Inflammatory macrophage treated with lipopolysaccharide for 4 hours (primary cell): ENCODE results near the gene RFLNA.

Experiments used
- DNase-seq: peaks from one replicate; pipeline ENCODE4 v3.0.0-alpha.2; 2020

Gene RFLNA, protein sequence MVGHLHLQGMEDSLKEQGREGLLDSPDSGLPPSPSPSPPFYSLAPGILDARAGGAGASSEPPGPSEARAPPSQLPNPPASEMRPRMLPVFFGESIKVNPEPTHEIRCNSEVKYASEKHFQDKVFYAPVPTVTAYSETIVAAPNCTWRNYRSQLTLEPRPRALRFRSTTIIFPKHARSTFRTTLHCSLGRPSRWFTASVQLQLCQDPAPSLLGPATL

GRCh38 chr12:124294780-124295341 is at the start of gene RFLNA:
TSS of gene RFLNA (plus strand) at chr12:124295093. CDS start at chr12:124295430, 337 bp downstream.
- no peak for DNase-seq

- DNase-seq = no peak
Observed at GRCh38 chr12:124247331-124247730, 47.6 kb upstream of the RFLNA start.

GRCh38 chr12:124248941-124249825 is 45.7 kb upstream of the RFLNA start:
- peak; percentile 11 for DNase-seq

DNA sequence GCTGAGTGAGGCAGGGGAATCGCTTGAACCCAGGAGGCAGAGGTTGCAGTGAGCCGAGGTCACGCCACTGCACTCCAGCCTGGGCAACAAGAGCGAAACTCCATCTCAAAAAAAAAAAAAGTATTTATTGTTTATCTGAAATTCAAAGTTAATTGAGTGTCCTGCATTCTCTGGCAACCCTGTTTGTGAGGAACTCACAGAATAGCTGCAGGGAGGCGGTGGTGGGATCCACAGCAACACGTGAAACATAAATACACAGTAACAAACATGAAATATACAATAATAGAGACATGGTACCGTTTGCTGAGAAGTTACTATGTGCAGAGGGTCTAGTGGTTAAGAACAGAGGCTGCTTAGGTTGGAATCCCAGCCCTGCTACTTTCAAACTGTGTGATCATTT is 43.7 kb upstream of the RFLNA start:
- DNase-seq = no peak

DNA sequence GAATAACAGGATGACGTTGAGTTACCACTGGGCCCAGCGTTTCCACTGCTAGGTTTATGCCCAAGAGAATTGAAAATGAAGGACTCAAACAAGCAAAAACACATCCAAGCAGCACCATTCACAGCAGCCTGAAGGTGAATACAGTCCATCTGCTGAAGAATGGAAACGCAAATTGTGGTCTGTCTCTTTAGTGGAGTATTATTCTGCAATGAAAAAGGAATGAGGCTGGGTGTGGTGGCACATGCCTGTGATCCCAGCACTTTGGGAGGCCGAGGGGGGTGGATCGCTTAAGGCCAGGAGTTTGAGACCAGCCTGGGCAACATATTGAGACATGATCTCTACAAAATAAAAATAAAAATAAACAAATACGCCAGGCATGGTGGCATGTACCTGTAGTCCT is 41.9 kb upstream of the RFLNA start:
- DNase-seq = no peak

- no peak for DNase-seq
Observed at GRCh38 chr12:124254126-124254525, 40.8 kb upstream of the RFLNA start.

DNA sequence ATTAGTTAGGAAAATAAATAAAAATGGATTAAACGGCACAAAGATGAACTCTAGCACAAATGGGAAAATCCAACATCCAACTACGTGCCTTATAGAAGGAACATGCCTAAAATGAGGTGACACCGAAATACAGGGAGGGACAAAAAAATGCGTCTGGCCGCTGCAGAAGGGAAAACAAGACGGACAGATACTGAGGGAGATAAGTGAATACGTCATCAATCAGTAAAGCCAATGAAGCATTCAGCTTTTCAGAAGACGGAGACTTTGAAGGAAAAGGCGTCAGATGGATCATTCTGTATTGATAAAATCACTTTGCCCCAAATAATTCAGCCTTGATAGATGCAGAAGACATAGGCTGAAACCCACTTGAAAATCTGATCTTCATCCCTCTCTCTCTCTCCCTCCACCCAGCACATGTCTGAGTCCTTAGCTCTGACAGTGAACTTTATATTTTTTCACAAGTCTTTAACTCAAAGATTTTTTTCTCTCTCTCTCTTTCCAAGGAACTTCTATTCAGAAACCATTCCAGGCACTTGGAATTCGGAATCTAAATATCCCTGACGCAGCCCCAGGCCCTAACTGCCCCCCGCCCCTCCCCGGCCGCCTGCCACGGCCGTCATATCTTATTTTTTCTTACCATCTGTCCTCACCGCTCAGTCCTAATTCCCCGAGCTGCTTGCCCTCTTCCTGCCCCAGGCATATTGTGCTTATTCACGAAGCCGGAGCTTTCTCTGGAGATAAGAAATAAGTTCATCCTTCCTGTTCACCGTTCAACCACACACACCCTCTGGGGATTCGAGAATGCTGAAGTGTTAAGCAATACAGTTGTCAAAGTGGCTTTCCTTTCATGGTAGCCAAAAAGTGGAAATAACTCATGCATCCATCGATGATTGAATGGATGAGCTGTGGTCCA is 35.5 kb upstream of the RFLNA start:
- no peak for DNase-seq

DNA sequence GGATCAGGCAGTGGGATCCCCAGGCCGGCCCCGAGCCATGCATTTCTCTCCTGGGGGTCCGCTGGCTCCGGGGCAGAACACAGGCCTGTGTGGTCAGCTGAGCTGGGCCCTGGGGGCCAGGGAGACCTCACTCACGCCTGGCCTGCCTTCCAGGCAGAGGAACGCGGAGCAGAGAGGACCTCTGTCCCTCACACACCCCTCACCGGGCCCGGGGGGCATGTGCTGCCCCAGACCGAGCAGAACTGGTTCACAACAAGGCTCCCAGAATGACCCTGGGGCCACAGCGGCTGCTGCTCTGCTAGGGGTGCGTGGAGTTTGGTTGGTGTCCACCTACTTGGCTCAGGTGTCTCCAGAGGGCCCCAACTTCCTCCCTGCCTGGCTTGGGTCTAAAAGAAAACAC is 33.0 kb upstream of the RFLNA start:
- no peak for DNase-seq

DNA sequence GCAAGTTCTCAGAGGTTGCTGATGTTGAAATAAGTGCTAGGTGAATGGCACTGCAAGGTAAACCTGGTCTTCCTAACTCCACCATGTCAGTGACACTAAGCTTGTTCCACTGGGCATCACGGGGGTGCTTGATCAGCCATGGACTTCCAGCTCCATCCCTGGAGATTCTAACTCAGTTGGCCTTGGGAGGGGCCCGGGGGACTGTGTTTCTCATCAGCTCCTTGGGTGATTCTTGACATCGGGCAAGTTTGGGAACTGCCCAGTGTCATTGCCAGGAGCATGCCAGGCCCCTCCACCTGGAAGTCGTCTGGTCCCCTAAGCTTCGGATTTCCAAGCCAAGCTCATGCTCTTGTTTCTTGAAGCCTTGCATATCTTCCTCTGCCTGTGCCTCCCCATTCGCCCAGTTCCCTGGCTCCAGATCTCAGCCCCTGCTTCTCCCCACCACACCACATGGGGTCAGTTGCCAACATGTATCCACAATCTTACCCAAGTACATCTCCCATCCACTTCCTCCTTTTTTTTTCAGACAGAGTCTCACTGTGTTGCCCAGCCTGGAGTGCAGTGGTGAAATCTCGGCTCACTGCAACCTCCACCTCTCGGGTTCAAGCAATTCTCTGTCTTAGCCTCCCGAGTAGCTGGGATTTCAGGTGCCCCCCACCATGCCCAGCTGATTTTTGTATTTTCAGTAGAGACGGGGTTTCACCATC is 30.7 kb upstream of the RFLNA start:
- peak; percentile 11 for DNase-seq

GRCh38 chr12:124264879-124265278 is 30.0 kb upstream of the RFLNA start:
- no peak for DNase-seq

DNA sequence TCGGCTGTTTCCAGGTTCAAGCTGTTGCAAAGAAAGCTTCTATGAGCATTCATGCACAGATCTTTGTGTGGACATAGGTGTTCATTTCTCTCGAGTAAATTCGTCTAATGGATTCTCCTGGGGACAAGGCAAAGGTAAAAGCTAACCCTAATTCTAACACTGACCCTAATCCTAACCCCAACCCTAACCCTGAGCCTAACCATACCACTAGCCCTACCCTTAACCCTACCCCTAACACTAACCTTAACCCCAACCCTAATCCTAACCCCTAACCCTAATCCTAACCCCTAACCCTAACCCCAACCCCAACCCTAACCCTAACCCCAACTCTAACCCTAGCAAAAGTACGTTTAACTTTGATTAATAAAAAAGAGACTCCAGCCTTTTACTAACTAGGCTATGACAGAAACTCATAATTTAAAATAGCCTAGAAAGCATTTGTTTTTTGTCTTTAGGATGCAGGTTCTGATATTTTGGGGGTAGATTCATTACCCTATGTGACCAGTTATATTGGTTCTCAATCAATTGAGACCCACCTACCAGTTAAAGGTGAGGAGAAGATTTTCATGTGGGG is 27.6 kb upstream of the RFLNA start:
- DNase-seq = no peak

DNA sequence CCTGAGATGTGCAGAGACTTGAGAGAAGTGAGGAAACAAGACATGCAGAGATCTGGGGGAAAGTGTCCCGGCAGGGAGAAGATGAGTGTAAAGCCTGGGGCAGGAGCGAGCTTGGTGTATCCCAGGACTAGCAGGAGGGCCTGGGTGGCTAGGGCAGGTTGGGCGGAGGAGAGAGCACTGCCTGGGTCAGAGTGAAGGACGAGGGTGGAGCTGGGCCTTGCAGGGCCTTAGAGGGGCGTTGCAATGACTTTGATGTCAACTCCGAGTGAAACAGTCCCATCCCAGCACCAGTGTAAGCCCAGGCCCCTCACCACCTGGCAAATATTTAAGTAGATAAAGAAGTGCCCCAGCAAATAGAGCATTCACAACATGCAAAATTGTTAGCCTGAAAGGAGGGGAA is 24.2 kb upstream of the RFLNA start:
- no peak for DNase-seq

GRCh38 chr12:124273630-124274029 is 21.3 kb upstream of the RFLNA start:
- DNase-seq = peak; percentile 81

- no peak for DNase-seq
Observed at GRCh38 chr12:124276337-124276736, 18.6 kb upstream of the RFLNA start.

- DNase-seq = no peak
Observed at GRCh38 chr12:124277394-124278241, 17.3 kb upstream of the RFLNA start.

GRCh38 chr12:124278389-124279101 is 16.3 kb upstream of the RFLNA start:
- no peak for DNase-seq

DNA sequence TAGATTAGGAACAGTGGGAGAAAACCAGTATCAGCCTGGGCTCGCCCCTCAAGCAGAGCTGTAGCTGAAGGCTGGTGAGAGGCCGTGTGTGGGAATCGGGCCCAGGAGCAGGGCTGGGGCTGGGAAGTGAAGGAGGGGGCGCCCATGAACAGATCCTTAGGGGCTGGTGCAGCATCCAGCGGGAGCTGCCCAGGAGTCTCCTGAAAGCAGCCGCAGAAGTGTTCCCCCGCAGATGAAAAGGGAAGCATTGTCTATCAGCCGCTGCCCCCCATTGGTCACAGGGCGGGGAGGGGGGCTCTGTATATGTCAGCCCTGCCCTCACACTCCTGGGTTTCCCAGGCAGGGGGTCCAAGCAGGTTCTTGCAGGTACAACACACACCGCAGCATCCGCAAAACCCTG is 15.6 kb upstream of the RFLNA start:
- DNase-seq = no peak

DNA sequence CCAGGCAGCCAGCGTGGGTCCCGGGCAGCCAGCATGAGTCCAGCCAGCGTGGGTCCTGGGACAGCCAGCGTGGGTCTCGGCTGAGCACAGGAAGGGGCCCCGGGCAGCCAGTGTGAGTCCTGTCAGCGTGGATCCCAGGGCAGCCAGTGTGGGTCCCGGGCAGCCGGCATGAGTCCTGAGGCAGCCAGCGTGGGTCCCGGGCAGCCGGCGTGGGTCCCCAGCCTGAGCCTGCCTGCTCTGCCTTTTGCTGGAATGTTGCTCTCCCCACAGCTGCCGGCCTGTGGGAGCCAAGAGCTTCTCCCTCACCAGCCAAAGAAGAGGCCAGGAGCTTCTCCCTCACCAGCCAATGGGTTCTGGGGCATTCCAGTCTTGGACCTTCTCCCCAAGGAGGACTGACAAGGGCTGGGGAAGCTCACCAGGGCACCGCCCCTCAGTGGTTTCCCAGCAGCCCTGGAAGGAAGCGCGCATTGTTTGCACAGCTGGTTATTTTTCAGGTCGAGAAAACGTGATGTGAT is 15.0 kb upstream of the RFLNA start:
- DNase-seq = no peak

DNA sequence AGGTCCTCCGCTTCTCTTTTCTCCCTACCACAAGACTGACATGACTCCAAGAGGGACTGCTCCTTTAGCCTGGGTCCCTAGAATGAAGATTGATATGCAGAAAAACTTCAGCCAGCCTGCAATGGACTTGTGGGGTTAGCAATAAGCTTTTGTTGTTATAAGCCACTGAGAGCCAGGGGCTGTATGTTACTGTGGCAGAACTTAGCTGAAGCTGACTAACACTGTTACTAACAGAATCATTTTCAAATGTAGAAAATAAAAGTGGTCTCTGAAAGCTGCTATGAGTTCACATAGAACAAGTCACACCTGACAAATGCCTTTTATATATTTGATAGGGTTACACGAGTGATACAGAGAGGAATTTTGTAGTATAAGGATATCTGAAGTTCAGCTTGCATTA is 13.6 kb upstream of the RFLNA start:
- DNase-seq = no peak

- DNase-seq = no peak
Observed at GRCh38 chr12:124282287-124282686, 12.6 kb upstream of the RFLNA start.
